Measurements from ENCODE around the gene CERS2.

The CERS2 gene

GRCh38 chr1:151001602-151002001 lies 27.0 kb upstream of the CERS2 start:
- H3K36me3 ChIP-seq (ENCODE audit: control insufficient read depth, insufficient read depth, low read length): no peaks in the 10 kb centered on the region; the same call in 1 of the 2 replicates
- no peak overlapping the region for H3K4me3 ChIP-seq (replicated peaks; ENCODE audit: low read depth, low read length)
- no peak for TF ChIP-seq CTCF (IDR thresholded peaks at IDR 0.05; ENCODE audit: insufficient read depth, low read length, poor library complexity, severe bottlenecking)
- H3K27me3 ChIP-seq (replicated peaks; ENCODE audit: control insufficient read depth, insufficient read depth, low read length): no peaks in the 10 kb centered on the region
- no peak for DNase-seq (ENCODE audit: extremely low read depth, insufficient read length)

GRCh38 chr1:151000408-151000807 lies 25.8 kb upstream of the CERS2 start:
- Histone ChIP-seq H3K27me3 (replicated peaks; ENCODE audit: control insufficient read depth, insufficient read depth, low read length) (no peaks in the 10 kb centered on the region), H3K36me3 (ENCODE audit: control insufficient read depth, insufficient read depth, low read length) (no peaks in the 10 kb centered on the region; the same call in 1 of the 2 replicates), H3K4me3 (replicated peaks; ENCODE audit: low read depth, low read length) (no peak overlapping the region)
- no peak for DNase-seq (ENCODE audit: extremely low read depth, insufficient read length)
- no peak for TF ChIP-seq CTCF (IDR thresholded peaks at IDR 0.05; ENCODE audit: insufficient read depth, low read length, poor library complexity, severe bottlenecking)

- H3K4me3 ChIP-seq (replicated peaks; ENCODE audit: low read depth, low read length): no peak overlapping the region
- no peak for DNase-seq (ENCODE audit: extremely low read depth, insufficient read length)
- H3K36me3 ChIP-seq (ENCODE audit: control insufficient read depth, insufficient read depth, low read length): no peaks in the 10 kb centered on the region; the same call in 1 of the 2 replicates
- no peaks in the 10 kb centered on the region for H3K27me3 ChIP-seq (replicated peaks; ENCODE audit: control insufficient read depth, insufficient read depth, low read length)
- no peak for TF ChIP-seq CTCF (IDR thresholded peaks at IDR 0.05; ENCODE audit: insufficient read depth, low read length, poor library complexity, severe bottlenecking)
Observed at GRCh38 chr1:150999926-151000325, 25.3 kb upstream of the CERS2 start.

- Histone ChIP-seq H3K4me3 (replicated peaks; ENCODE audit: low read depth, low read length) (no peak overlapping the region), H3K36me3 (ENCODE audit: control insufficient read depth, insufficient read depth, low read length) (no peaks in the 10 kb centered on the region; the same call in 1 of the 2 replicates), H3K27me3 (replicated peaks; ENCODE audit: control insufficient read depth, insufficient read depth, low read length) (no peaks in the 10 kb centered on the region)
- TF ChIP-seq CTCF (IDR thresholded peaks at IDR 0.05; ENCODE audit: insufficient read depth, low read length, poor library complexity, severe bottlenecking): no peak
- no peak for DNase-seq (ENCODE audit: extremely low read depth, insufficient read length)
Observed at GRCh38 chr1:150999051-150999674, 24.5 kb upstream of the CERS2 start.

- H3K36me3 ChIP-seq (ENCODE audit: control insufficient read depth, insufficient read depth, low read length): no peaks in the 10 kb centered on the region; the same call in 1 of the 2 replicates
- H3K4me3 ChIP-seq (replicated peaks; ENCODE audit: low read depth, low read length): no peak overlapping the region
- DNase-seq (ENCODE audit: extremely low read depth, insufficient read length): no peak
- TF ChIP-seq CTCF (IDR thresholded peaks at IDR 0.05; ENCODE audit: insufficient read depth, low read length, poor library complexity, severe bottlenecking): no peak
- H3K27me3 ChIP-seq (replicated peaks; ENCODE audit: control insufficient read depth, insufficient read depth, low read length): no peaks in the 10 kb centered on the region
Observed at GRCh38 chr1:150997949-150998348, 23.3 kb upstream of the CERS2 start.

Measured in GM06990 (cell line).